OCI-LY1 (cell line): ENCODE results near the gene ZNF254.
"Not testable (repeated sequence)": the region's sequence is repeated elsewhere in the genome, so short reads cannot be mapped to it uniquely, and the experiment has no call there.

Experiments used
- H2AFZ ChIP-seq: fragments of 200-600 bp; sonication (generic), shearing (Covaris generic); 2 replicates; pipeline ENCODE4 v1.6.0; 2014; ENCODE audit warnings: antibody characterized with exemption, mild to moderate bottlenecking, low read length
- H3F3A ChIP-seq: fragments of 200-600 bp; sonication (generic), shearing (Covaris generic); 2 replicates; pipeline ENCODE4 v1.6.0; 2014; ENCODE audit warnings: mild to moderate bottlenecking, antibody characterized with exemption, low read length, moderate library complexity; ENCODE audit not compliant: insufficient read depth
- H3K27ac ChIP-seq: fragments of 200-600 bp; sonication (generic); 2 replicates; pipeline ENCODE4 v1.5.1; 2014; ENCODE audit warnings: low read length, mixed run types, mild to moderate bottlenecking, low read depth; ENCODE audit not compliant: poor library complexity, severe bottlenecking
- H3K27me3 ChIP-seq: fragments of 200-600 bp; sonication (generic); 2 replicates; pipeline ENCODE4 v1.6.0; 2014; ENCODE audit warnings: antibody characterized with exemption, mild to moderate bottlenecking, low read length, moderate library complexity; ENCODE audit not compliant: insufficient read depth
- H3K36me3 ChIP-seq: fragments of 200-600 bp; sonication (generic); 2 replicates; pipeline ENCODE4 v1.6.1; 2014; ENCODE audit warnings: mild to moderate bottlenecking, antibody characterized with exemption, low read length, moderate library complexity, mixed read lengths; ENCODE audit not compliant: insufficient read depth
- H3K4me1 ChIP-seq: fragments of 200-600 bp; sonication (generic); 2 replicates; pipeline ENCODE4 v1.5.1; 2014; ENCODE audit warnings: mild to moderate bottlenecking, low read length, moderate library complexity; ENCODE audit not compliant: insufficient read depth, severe bottlenecking
- H3K4me2 ChIP-seq: fragments of 200-600 bp; sonication (generic), shearing (Covaris generic); 2 replicates; pipeline ENCODE4 v1.6.1; 2014; ENCODE audit warnings: low read length
- H3K4me3 ChIP-seq: fragments of 200-600 bp; sonication (generic); 2 replicates; pipeline ENCODE4 v1.5.1; 2014; ENCODE audit warnings: low read length, low read depth, mild to moderate bottlenecking, mixed read lengths; ENCODE audit not compliant: poor library complexity, severe bottlenecking
- H3K79me2 ChIP-seq: fragments of 200-600 bp; shearing (Covaris generic); 2 replicates; pipeline ENCODE4 v1.6.1; 2016; ENCODE audit warnings: mixed run types, low read length, mixed read lengths; ENCODE audit not compliant: insufficient read depth
- H3K9ac ChIP-seq: fragments of 200-600 bp; sonication (generic), shearing (Covaris generic); 2 replicates; pipeline ENCODE4 v1.6.1; 2014; ENCODE audit warnings: mild to moderate bottlenecking, low read length, mixed read lengths
- H3K9me2 ChIP-seq: fragments of 200-600 bp; sonication (generic), shearing (Covaris generic); 2 replicates; pipeline ENCODE4 v1.6.1; 2014; ENCODE audit warnings: low read depth, mild to moderate bottlenecking, low read length, mixed read lengths
- H3K9me3 ChIP-seq: fragments of 200-600 bp; shearing (Covaris generic); 2 replicates; pipeline ENCODE4 v1.6.1; 2014; ENCODE audit warnings: low read length, mixed read lengths
- H4K20me1 ChIP-seq: fragments of 200-600 bp; sonication (generic), shearing (Covaris generic); 2 replicates; pipeline ENCODE4 v1.6.0; 2016; ENCODE audit warnings: mild to moderate bottlenecking, low read length; ENCODE audit not compliant: insufficient read depth
- EZH2 ChIP-seq: fragments of 200-600 bp; sonication (generic), shearing (Covaris generic); IDR thresholded peaks from 2 replicates; pipeline ENCODE4 v1.8.0; 2017; ENCODE audit warnings: borderline replicate concordance, mixed run types, mild to moderate bottlenecking, antibody characterized with exemption, low read length, moderate library complexity, mixed read lengths
- TF ChIP-seq, protein P1 (sequence below): fragments of 200-600 bp; sonication (generic), shearing (Covaris generic); IDR thresholded peaks from 2 replicates; pipeline ENCODE4 v1.5.1; 2017; ENCODE audit warnings: mild to moderate bottlenecking, antibody characterized with exemption, low read length, moderate library complexity, mixed read lengths

ZNF254 gene

DNA sequence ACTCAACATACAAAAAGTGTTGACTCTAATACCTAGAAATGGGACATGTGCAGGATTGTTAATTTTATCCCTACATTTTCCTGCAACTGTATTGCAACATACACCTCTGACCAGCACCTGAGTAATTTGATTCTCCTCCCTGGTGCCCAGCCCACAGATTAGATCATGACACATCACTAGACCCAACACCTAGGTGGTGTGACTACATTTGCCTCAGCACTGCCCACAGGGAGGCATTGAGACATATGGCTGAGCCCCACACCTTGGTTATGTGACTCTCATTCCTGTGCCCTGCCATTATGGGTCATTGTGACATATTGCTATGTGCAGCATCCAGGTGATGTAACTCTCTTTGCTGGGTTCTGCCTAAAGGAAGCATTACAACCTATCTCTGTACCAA lies 13.2 kb upstream of the ZNF254 start:
- Histone ChIP-seq H3K36me3 (peaks cover 8% of the 10 kb centered on the region), H3F3A (no peaks in the 10 kb centered on the region)

DNA sequence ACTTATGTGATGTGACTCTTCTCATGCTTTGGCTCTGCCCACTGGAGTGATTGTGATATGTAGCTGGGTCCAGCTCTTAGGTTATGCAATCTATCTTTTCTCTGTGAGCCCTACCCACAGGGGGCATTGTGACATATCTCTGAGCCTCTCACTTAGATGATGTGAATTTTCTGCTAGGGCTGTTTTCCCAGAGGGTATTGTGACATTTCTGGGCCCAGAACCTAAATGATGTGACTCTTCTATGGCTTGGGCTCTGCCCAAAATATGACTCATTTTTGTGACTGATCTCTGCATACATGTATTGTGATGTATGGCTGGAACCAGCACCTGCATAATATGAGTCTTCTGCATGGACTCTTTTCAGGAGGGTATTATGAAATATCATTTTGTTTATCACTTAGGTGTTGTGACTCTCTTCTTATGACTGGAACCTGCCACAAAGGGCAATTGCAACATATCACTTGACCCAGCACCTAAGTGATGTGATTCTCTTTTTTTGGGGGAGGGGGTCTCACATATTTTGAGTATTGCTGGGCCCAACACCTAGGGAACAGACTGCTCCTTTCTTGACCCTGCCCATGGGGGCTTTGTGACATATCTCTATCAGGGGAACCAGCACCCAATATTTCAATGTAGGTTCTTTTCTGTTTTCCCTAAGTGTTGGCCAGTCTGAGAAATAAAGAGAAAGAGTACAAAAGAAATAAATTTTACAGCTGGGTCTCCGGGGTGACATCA lies 12.1 kb upstream of the ZNF254 start:
- Histone ChIP-seq H3K9me2 (no peaks in the 10 kb centered on the region), H3K4me2 (no peak overlapping the region), H3K4me1 (no peaks in the 10 kb centered on the region), H3K9ac (no peak overlapping the region), H3K27ac (no peak overlapping the region), H3K79me2 (no peaks in the 10 kb centered on the region), H3F3A (no peaks in the 10 kb centered on the region), H3K4me3 (no peak overlapping the region), H2AFZ (no peak overlapping the region), H3K36me3 (peaks cover 8% of the 10 kb centered on the region), H3K9me3 (no peaks in the 10 kb centered on the region), H3K27me3 (no peaks in the 10 kb centered on the region), H4K20me1 (no peaks in the 10 kb centered on the region)
- TF ChIP-seq EZH2, result no peak
- TF ChIP-seq, protein P1, sequence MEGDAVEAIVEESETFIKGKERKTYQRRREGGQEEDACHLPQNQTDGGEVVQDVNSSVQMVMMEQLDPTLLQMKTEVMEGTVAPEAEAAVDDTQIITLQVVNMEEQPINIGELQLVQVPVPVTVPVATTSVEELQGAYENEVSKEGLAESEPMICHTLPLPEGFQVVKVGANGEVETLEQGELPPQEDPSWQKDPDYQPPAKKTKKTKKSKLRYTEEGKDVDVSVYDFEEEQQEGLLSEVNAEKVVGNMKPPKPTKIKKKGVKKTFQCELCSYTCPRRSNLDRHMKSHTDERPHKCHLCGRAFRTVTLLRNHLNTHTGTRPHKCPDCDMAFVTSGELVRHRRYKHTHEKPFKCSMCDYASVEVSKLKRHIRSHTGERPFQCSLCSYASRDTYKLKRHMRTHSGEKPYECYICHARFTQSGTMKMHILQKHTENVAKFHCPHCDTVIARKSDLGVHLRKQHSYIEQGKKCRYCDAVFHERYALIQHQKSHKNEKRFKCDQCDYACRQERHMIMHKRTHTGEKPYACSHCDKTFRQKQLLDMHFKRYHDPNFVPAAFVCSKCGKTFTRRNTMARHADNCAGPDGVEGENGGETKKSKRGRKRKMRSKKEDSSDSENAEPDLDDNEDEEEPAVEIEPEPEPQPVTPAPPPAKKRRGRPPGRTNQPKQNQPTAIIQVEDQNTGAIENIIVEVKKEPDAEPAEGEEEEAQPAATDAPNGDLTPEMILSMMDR, result no peak

More for the DNA sequence above, 13.2 kb upstream of the ZNF254 start:
- Histone ChIP-seq H2AFZ (no peak overlapping the region), H3K4me2 (no peak overlapping the region), H3K9me3 (no peaks in the 10 kb centered on the region), H3K27ac (no peak overlapping the region), H3K4me3 (no peak overlapping the region), H3K9ac (no peak overlapping the region), H3K27me3 (no peaks in the 10 kb centered on the region), H3K9me2 (no peaks in the 10 kb centered on the region), H3K79me2 (no peaks in the 10 kb centered on the region), H4K20me1 (no peaks in the 10 kb centered on the region), H3K4me1 (no peaks in the 10 kb centered on the region)
- TF ChIP-seq, protein P1, result no peak
- no peak for TF ChIP-seq EZH2

DNA sequence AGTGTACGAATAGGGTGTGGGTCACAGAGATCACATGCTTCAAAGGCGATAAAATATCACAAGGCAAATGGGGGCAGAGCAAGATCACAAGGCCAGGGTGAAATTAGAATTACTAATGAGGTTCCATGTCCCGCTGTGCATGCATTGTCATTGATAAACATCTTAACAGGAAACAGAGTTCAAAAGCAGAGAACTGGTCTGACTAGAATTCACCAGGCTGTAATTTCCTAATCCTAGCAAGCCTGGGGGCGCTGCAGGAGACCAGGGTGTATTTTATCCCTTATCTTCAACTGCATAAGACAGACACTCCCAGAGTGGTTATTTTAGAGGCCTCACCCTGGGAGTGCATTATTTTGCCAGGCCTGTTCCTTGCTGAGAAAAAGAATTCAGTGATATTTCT lies 11.5 kb upstream of the ZNF254 start:
- H4K20me1 ChIP-seq, H3K9ac ChIP-seq, H3K9me3 ChIP-seq, H3K9me2 ChIP-seq, H3K36me3 ChIP-seq, H3K4me1 ChIP-seq, H3K27ac ChIP-seq, H3K4me3 ChIP-seq, H3K27me3 ChIP-seq, H3K4me2 ChIP-seq, H3K79me2 ChIP-seq, H2AFZ ChIP-seq, H3F3A ChIP-seq: not testable (repeated sequence)

DNA sequence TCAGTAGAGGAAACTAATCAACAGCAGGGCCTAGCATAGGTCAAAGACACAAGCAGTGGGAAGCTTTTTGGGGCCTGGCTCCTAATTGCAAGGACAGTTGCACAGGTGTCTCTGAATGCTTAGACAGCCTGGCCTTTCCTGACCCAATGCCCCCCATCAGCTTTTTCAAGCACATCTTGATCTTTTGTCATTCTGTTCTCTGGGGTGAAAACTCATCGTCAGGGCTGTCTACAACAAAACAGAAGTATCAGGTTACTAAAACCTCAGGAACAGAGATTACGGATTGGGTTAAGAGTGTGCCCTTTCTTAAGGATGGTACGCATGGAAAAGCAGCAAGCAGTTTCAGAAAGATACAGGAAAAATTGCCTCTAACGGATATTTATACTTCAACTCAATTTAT lies 8.3 kb upstream of the ZNF254 start:
- H3K36me3 ChIP-seq, result no peaks in the 10 kb centered on the region; the same call in 1 of the 2 replicates
- no peak overlapping the region for H2AFZ ChIP-seq
- no peak overlapping the region for H3K4me3 ChIP-seq
- H3K4me1 ChIP-seq, result no peaks in the 10 kb centered on the region
- no peaks in the 10 kb centered on the region for H3K9me3 ChIP-seq
- no peaks in the 10 kb centered on the region for H3K27me3 ChIP-seq
- H3K27ac ChIP-seq, result no peak overlapping the region
- no peaks in the 10 kb centered on the region for H3K9me2 ChIP-seq
- H3K79me2 ChIP-seq, result no peaks in the 10 kb centered on the region
- H3K9ac ChIP-seq, result no peak overlapping the region
- TF ChIP-seq, protein P1, result no peak
- TF ChIP-seq EZH2, result no peak
- H4K20me1 ChIP-seq, result no peaks in the 10 kb centered on the region
- H3F3A ChIP-seq, result no peaks in the 10 kb centered on the region
- no peak overlapping the region for H3K4me2 ChIP-seq
